ENCODE data around the gene METAP1D. TPM values are rescaled to one million over a fixed set of nuclear protein-coding genes. Genes with fewer than 3 reads are reported as not detected.

The METAP1D gene
- total RNA-seq, 4 donors from 2014 or later, result 5.2 to 30.9 (median 7.3) TPM

- intact Hi-C loops (cut with DNase I), result no loop called here
- peaks cover 8 to 21% of the 10 kb centered on the region in 2 donors for H3K4me1 ChIP-seq
- WGBS, 2 donors, result 35 to 40% methylated on average over 38 of the region's 38 CpGs
- DNase-seq, result no peak
- no peaks in the 10 kb centered on the region for H3K36me3 ChIP-seq
- TF ChIP-seq POLR2A (IDR thresholded peaks at IDR 0.05), result no peak
- TF ChIP-seq, protein P1, sequence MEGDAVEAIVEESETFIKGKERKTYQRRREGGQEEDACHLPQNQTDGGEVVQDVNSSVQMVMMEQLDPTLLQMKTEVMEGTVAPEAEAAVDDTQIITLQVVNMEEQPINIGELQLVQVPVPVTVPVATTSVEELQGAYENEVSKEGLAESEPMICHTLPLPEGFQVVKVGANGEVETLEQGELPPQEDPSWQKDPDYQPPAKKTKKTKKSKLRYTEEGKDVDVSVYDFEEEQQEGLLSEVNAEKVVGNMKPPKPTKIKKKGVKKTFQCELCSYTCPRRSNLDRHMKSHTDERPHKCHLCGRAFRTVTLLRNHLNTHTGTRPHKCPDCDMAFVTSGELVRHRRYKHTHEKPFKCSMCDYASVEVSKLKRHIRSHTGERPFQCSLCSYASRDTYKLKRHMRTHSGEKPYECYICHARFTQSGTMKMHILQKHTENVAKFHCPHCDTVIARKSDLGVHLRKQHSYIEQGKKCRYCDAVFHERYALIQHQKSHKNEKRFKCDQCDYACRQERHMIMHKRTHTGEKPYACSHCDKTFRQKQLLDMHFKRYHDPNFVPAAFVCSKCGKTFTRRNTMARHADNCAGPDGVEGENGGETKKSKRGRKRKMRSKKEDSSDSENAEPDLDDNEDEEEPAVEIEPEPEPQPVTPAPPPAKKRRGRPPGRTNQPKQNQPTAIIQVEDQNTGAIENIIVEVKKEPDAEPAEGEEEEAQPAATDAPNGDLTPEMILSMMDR (IDR thresholded peaks at IDR 0.05), result no peak
- no peak overlapping the region for H3K27ac ChIP-seq
- no peaks in the 10 kb centered on the region for H3K9me3 ChIP-seq
- no peak overlapping the region for H3K4me3 ChIP-seq (replicated peaks in 1 of 3)
- peaks cover 32% of the 10 kb centered on the region for H3K27me3 ChIP-seq
Observed at GRCh38 chr2:172079838-172080640, 80.3 kb downstream of the METAP1D start.

GRCh38 chr2:172080641-172081220 lies 81.0 kb downstream of the METAP1D start:
- TF ChIP-seq, protein P1 (IDR thresholded peaks at IDR 0.05), result no peak
- no peak for TF ChIP-seq POLR2A (IDR thresholded peaks at IDR 0.05)
- intact Hi-C loops (cut with DNase I), result no loop called here
- H3K4me1 ChIP-seq, result peaks cover 14 to 28% of the 10 kb centered on the region in 2 donors
- no peak overlapping the region for H3K4me3 ChIP-seq (replicated peaks in 1 of 3)
- DNase-seq, result no peak
- no peak overlapping the region for H3K27ac ChIP-seq
- H3K27me3 ChIP-seq, result peaks cover 38% of the 10 kb centered on the region
- 24 to 31% methylated on average over 20 to 25 of the region's 25 CpGs for WGBS, 2 donors
- H3K36me3 ChIP-seq, result no peaks in the 10 kb centered on the region
- no peaks in the 10 kb centered on the region for H3K9me3 ChIP-seq

DNA sequence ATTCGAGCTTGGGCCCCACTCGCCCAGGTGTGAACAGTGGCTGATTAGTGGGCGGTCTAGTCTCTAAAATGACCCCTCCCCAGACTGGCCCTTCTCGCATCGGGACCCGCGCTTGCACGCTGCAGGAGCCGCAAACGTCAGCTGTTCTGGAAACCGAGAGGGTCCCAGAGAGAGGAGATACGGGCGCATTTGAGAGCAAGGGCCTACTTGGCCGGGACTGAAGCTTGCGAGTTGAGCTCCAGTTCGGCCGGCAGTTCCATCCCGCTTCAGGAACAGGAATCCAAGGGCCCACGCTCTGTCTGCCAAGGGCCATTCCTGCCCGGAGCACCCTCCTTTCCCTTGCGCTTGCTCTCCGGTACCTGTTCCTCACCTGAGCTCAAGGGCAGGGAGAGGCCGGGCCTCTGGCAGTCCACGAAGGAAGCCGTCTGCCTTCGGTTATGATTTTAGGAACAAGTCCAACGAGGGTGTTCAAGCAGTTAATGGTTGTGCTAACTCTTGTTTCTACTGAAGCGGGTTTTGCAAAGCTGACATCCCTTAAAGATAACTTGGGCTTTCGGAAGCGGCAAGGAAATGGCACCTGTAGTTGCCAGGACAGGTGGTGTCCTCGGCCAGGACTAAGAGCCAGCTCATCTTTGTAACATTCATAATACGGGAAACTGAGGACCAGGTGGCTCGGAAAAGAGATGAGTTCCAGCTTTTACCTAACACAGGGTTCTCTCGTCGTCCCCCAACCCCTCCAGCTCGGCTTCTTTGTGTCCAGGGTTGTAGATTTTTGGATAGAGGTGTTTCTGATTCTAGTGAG lies 81.7 kb downstream of the METAP1D start:
- Histone ChIP-seq H3K4me1 (peaks cover 18 to 35% of the 10 kb centered on the region in 2 donors), H3K36me3 (no peaks in the 10 kb centered on the region), H3K27me3 (peaks cover 44% of the 10 kb centered on the region), H3K9me3 (no peaks in the 10 kb centered on the region), H3K4me3 (replicated peaks in 1 of 3) (no peak overlapping the region), H3K27ac (no peak overlapping the region)
- DNase-seq, result no peak
- WGBS, 2 donors, result 21 to 27% methylated on average over 32 of the region's 36 CpGs
- intact Hi-C loops (cut with DNase I), result no loop called here
- TF ChIP-seq POLR2A (IDR thresholded peaks at IDR 0.05), result no peak
- TF ChIP-seq, protein P1 (IDR thresholded peaks at IDR 0.05), result no peak

- H3K9me3 ChIP-seq, result no peaks in the 10 kb centered on the region
- TF ChIP-seq POLR2A (IDR thresholded peaks at IDR 0.05), result no peak
- TF ChIP-seq, protein P1 (IDR thresholded peaks at IDR 0.05), result no peak
- DNase-seq, result no peak
- H3K4me3 ChIP-seq (replicated peaks in 1 of 3), result no peak overlapping the region
- intact Hi-C loops (cut with DNase I), result no loop called here
- H3K27me3 ChIP-seq, result peaks cover 53% of the 10 kb centered on the region
- peaks cover 20 to 41% of the 10 kb centered on the region in 2 donors for H3K4me1 ChIP-seq
- H3K36me3 ChIP-seq, result no peaks in the 10 kb centered on the region
- 18 to 34% methylated on average over 13 of the region's 14 CpGs for WGBS, 2 donors
- H3K27ac ChIP-seq, result no peak overlapping the region
Observed at GRCh38 chr2:172082105-172082943, 82.6 kb downstream of the METAP1D start.

All from thyroid gland (tissue), 4 donors.